ENCODE results near the gene IL17RC.

IL17RC gene

DNA sequence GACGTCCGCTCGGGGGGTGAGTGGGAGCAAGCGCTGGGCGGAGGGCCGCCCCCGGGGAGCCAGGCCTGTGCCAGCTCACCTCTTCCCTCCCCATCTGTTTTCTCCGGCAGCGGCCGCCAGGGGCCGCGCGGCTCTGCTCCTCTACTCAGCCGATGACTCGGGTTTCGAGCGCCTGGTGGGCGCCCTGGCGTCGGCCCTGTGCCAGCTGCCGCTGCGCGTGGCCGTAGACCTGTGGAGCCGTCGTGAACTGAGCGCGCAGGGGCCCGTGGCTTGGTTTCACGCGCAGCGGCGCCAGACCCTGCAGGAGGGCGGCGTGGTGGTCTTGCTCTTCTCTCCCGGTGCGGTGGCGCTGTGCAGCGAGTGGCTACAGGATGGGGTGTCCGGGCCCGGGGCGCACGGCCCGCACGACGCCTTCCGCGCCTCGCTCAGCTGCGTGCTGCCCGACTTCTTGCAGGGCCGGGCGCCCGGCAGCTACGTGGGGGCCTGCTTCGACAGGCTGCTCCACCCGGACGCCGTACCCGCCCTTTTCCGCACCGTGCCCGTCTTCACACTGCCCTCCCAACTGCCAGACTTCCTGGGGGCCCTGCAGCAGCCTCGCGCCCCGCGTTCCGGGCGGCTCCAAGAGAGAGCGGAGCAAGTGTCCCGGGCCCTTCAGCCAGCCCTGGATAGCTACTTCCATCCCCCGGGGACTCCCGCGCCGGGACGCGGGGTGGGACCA lies 16.1 kb downstream of the IL17RC start:
- DNase-seq (ENCODE audit: extremely low read depth, low read depth) = no peak
- peak overlapping the region; percentile 52 for H3K4me3 ChIP-seq (replicated peaks; ENCODE audit: low read depth, low read length)
- TF ChIP-seq, protein P1, sequence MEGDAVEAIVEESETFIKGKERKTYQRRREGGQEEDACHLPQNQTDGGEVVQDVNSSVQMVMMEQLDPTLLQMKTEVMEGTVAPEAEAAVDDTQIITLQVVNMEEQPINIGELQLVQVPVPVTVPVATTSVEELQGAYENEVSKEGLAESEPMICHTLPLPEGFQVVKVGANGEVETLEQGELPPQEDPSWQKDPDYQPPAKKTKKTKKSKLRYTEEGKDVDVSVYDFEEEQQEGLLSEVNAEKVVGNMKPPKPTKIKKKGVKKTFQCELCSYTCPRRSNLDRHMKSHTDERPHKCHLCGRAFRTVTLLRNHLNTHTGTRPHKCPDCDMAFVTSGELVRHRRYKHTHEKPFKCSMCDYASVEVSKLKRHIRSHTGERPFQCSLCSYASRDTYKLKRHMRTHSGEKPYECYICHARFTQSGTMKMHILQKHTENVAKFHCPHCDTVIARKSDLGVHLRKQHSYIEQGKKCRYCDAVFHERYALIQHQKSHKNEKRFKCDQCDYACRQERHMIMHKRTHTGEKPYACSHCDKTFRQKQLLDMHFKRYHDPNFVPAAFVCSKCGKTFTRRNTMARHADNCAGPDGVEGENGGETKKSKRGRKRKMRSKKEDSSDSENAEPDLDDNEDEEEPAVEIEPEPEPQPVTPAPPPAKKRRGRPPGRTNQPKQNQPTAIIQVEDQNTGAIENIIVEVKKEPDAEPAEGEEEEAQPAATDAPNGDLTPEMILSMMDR (IDR thresholded peaks at IDR 0.05; ENCODE audit: low read depth, low read length, missing control alignments) = peak; percentile 80

- peak; percentile 75 for DNase-seq (ENCODE audit: extremely low read depth, low read depth)
- H3K4me3 ChIP-seq (replicated peaks; ENCODE audit: low read depth, low read length) = peak within 1 kb of the TSS; percentile 52
- TF ChIP-seq, protein P1 (IDR thresholded peaks at IDR 0.05; ENCODE audit: low read depth, low read length, missing control alignments) = no peak
Observed at GRCh38 chr3:9933561-9934234, 16.8 kb downstream of the IL17RC start, which contains the start of gene CRELD1. Gene CRELD1 (plus strand): TSS chr3:9933834. CDS start chr3:9934439, 605 bp downstream.

GRCh38 chr3:9934235-9934621 lies 17.3 kb downstream of the IL17RC start:
- no peak for DNase-seq (ENCODE audit: extremely low read depth, low read depth)
- peak overlapping the region; percentile 52 for H3K4me3 ChIP-seq (replicated peaks; ENCODE audit: low read depth, low read length)
- TF ChIP-seq, protein P1 (IDR thresholded peaks at IDR 0.05; ENCODE audit: low read depth, low read length, missing control alignments) = no peak

GRCh38 chr3:9934993-9935392 lies 18.1 kb downstream of the IL17RC start:
- TF ChIP-seq, protein P1 (IDR thresholded peaks at IDR 0.05; ENCODE audit: low read depth, low read length, missing control alignments) = no peak
- DNase-seq (ENCODE audit: extremely low read depth, low read depth) = no peak
- no peak overlapping the region for H3K4me3 ChIP-seq (replicated peaks; ENCODE audit: low read depth, low read length)

GRCh38 chr3:9935966-9936510 lies 19.1 kb downstream of the IL17RC start:
- TF ChIP-seq, protein P1 (IDR thresholded peaks at IDR 0.05; ENCODE audit: low read depth, low read length, missing control alignments) = no peak
- H3K4me3 ChIP-seq (replicated peaks; ENCODE audit: low read depth, low read length) = no peak overlapping the region
- DNase-seq (ENCODE audit: extremely low read depth, low read depth) = no peak

DNA sequence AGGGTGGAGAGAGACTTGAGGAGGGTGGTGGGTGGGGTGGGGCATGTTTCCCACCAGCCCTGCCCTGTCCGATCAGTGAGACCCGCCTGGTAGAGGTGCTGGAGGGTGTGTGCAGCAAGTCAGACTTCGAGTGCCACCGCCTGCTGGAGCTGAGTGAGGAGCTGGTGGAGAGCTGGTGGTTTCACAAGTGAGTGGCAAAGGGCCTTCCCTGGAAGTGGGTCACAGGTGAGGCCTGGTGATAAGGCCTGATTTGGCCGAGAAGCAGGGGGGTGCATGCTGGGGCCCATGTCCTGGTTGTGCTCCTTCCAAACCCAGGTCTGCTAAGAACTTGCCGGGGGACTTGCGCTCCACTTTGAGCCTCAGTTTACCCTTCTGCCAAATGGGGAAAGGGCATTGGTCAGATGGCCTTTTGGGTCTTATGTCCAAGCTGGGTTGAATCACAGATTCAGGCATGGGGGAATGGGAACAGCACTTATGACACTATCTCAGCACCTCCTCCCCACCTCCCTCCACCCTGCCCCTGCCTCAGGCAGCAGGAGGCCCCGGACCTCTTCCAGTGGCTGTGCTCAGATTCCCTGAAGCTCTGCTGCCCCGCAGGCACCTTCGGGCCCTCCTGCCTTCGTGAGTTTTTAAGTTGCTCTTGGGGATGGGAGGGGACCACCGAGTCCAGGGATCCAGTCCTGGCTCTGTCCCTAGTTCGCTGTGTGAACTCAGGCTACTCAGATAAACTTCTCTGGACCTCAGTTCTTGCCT lies 20.8 kb downstream of the IL17RC start:
- DNase-seq (ENCODE audit: extremely low read depth, low read depth) = no peak
- no peak overlapping the region for H3K4me3 ChIP-seq (replicated peaks; ENCODE audit: low read depth, low read length)
- TF ChIP-seq, protein P1 (IDR thresholded peaks at IDR 0.05; ENCODE audit: low read depth, low read length, missing control alignments) = no peak

All from HFF-Myc (cell line).